Liver (tissue), 9 donors: ENCODE measurements around the gene KCNIP1. TPM values are rescaled to one million over a fixed set of nuclear protein-coding genes. Genes with fewer than 3 reads are reported as not detected.

Source experiments
- DNase-seq: peaks from one replicate; pipeline ENCODE4 v3.0.0-alpha.2; 2017; ENCODE audit warnings: low spot score
- H3K27ac ChIP-seq, 2 donors: one replicate each; pipeline ENCODE4 v1.7.0; 2013; ENCODE audit warnings: inconsistent platforms in 2 of 2, low read length in 2 of 2, control low read depth in 1 of 2, low read depth in 1 of 2, mild to moderate bottlenecking in 1 of 2
- H3K27me3 ChIP-seq, 4 donors: one replicate each; pipeline versions ENCODE4 v1.6.1 to v1.7.0; 2013; ENCODE audit warnings: low read length in 3 of 4, inconsistent platforms in 1 of 4, mild to moderate bottlenecking in 1 of 4, moderate library complexity in 1 of 4; ENCODE audit not compliant: control insufficient read depth in 4 of 4, insufficient read depth in 4 of 4
- H3K36me3 ChIP-seq, 4 donors: one replicate each; pipeline versions ENCODE4 v1.6.1 to v1.7.0; 2013; ENCODE audit warnings: low read length in 3 of 4, mild to moderate bottlenecking in 3 of 4, low read depth in 1 of 4, moderate library complexity in 1 of 4; ENCODE audit not compliant: control insufficient read depth in 4 of 4, insufficient read depth in 3 of 4
- H3K4me1 ChIP-seq, 4 donors: one replicate each; pipeline versions ENCODE4 v1.6.1 to v1.7.0; 2013; ENCODE audit warnings: low read length in 3 of 4, mild to moderate bottlenecking in 3 of 4, moderate library complexity in 1 of 4; ENCODE audit not compliant: control insufficient read depth in 4 of 4, insufficient read depth in 4 of 4
- H3K4me3 ChIP-seq, 3 donors: one replicate each; pipeline versions ENCODE4 v1.6.1 to v1.7.0; 2013; ENCODE audit warnings: low read length in 3 of 3, control low read depth in 1 of 3, low read depth in 1 of 3, mild to moderate bottlenecking in 1 of 3
- H3K9ac ChIP-seq, 2 donors: one replicate each; pipeline ENCODE4 v1.7.0; 2013; ENCODE audit warnings: low read length in 2 of 2, mild to moderate bottlenecking in 2 of 2, moderate library complexity in 2 of 2, control low read depth in 1 of 2, low read depth in 1 of 2
- H3K9me3 ChIP-seq, 4 donors: one replicate each; pipeline versions ENCODE4 v1.6.1 to v1.7.0; 2013; ENCODE audit warnings: low read length in 3 of 4; ENCODE audit not compliant: control insufficient read depth in 4 of 4
- ATF3 ChIP-seq: IDR thresholded peaks from 2 replicates; pipeline ENCODE4 v1.6.1; 2016; ENCODE audit warnings: antibody characterized with exemption
- CTCF ChIP-seq: fragments of 150-350 bp; IDR thresholded peaks from 2 replicates; pipeline ENCODE4 v1.5.1; 2017; ENCODE audit warnings: improper control_type of control experiment, low read depth, low read length; ENCODE audit not compliant: missing input control
- EGR1 ChIP-seq, 2 donors: IDR thresholded peaks; 2 replicates each; pipeline ENCODE4 v1.6.1; 2016 to 2018; ENCODE audit warnings: antibody characterized with exemption in 2 of 2, low read depth in 2 of 2
- FOXA1 ChIP-seq: IDR thresholded peaks from 2 replicates; pipeline ENCODE4 v1.6.1; 2016; ENCODE audit warnings: antibody characterized with exemption
- FOXA2 ChIP-seq: IDR thresholded peaks from 2 replicates; pipeline ENCODE4 v1.6.1; 2016; ENCODE audit warnings: antibody characterized with exemption
- GABPA ChIP-seq, 2 donors: IDR thresholded peaks in 1 of 2; conservative IDR thresholded peaks in 1 of 2; 2 replicates each; pipeline ENCODE4 v1.6.1; 2016; ENCODE audit warnings: antibody characterized with exemption in 2 of 2, mild to moderate bottlenecking in 1 of 2, moderate library complexity in 1 of 2
- HNF4A ChIP-seq, 2 donors: conservative IDR thresholded peaks; 2 replicates each; pipeline ENCODE4 v1.6.1; 2016; ENCODE audit warnings: antibody characterized with exemption in 2 of 2, mild to moderate bottlenecking in 2 of 2
- HNF4G ChIP-seq: IDR thresholded peaks from 2 replicates; pipeline ENCODE4 v1.6.1; 2016; ENCODE audit warnings: antibody characterized with exemption
- JUND ChIP-seq, 2 donors: IDR thresholded peaks; 2 replicates each; pipeline ENCODE4 v1.6.1; 2016; ENCODE audit warnings: antibody characterized with exemption in 2 of 2
- MAX ChIP-seq: IDR thresholded peaks from 2 replicates; pipeline ENCODE4 v1.6.1; 2016; ENCODE audit warnings: antibody characterized with exemption
- NR2F2 ChIP-seq: IDR thresholded peaks from 2 replicates; pipeline ENCODE4 v1.6.1; 2016; ENCODE audit warnings: antibody characterized with exemption
- RAD21 ChIP-seq, 2 donors: IDR thresholded peaks; 2 replicates each; pipeline ENCODE4 v1.6.1; 2016; ENCODE audit warnings: antibody characterized with exemption in 2 of 2, mild to moderate bottlenecking in 2 of 2
- RXRA ChIP-seq, 2 donors: IDR thresholded peaks; 2 replicates each; pipeline ENCODE4 v1.6.1; 2017 to 2018; ENCODE audit warnings: antibody characterized with exemption in 2 of 2, mild to moderate bottlenecking in 1 of 2
- SP1 ChIP-seq: IDR thresholded peaks from 2 replicates; pipeline ENCODE4 v1.6.1; 2018; ENCODE audit warnings: antibody characterized with exemption, mild to moderate bottlenecking
- TAF1 ChIP-seq: conservative IDR thresholded peaks from 2 replicates; pipeline ENCODE4 v1.6.1; 2016; ENCODE audit warnings: antibody characterized with exemption, mild to moderate bottlenecking
- YY1 ChIP-seq: IDR thresholded peaks from 2 replicates; pipeline ENCODE4 v1.6.1; 2016; ENCODE audit warnings: antibody characterized with exemption, mild to moderate bottlenecking
- WGBS: extraction: QIAGEN DNeasy Blood & Tissue Kit; methylation state at CpG from one replicate; pipeline ENCODE4 v1.1.7; 2013; 5-methylcytosine and 5-hydroxymethylcytosine counted together
- polyA plus RNA-seq, 2 donors: library from polyadenylated mRNA; stranded (reverse) in 1 of 2; unstranded in 1 of 2; fragments of 200-250 nt in 1 of 2; fragments of >200 nt in 1 of 2; fragmentation: Nextera tagmentation in 1 of 2; extraction: Ambion mirVana in 1 of 2; gene quantifications; one replicate each; pipeline versions ENCODE4 v1.2.1 to v1.2.3, GENCODE V29; 2013 to 2015
- total RNA-seq, 2 donors: library from RNA; depleted of rRNA; stranded (reverse); fragments of >200 nt; gene quantifications; one replicate each; pipeline ENCODE4 v1.2.3, GENCODE V29; 2014
- TF ChIP-seq, protein P1 (sequence below): IDR thresholded peaks from 2 replicates; pipeline ENCODE4 v1.6.1; 2016; ENCODE audit warnings: antibody characterized with exemption, mild to moderate bottlenecking
- TF ChIP-seq, protein P2 (sequence below): IDR thresholded peaks from 2 replicates; pipeline ENCODE4 v1.6.1; 2016; ENCODE audit warnings: antibody characterized with exemption
- donor health status: healthy.
- donor health status: healthy.
- donor health status: healthy.
- donor health status: healthy.
- donor health status: healthy.

Gene KCNIP1
- total and polyA plus RNA-seq, 4 donors = 0.08 to 0.23 TPM; not detected in 2

DNA sequence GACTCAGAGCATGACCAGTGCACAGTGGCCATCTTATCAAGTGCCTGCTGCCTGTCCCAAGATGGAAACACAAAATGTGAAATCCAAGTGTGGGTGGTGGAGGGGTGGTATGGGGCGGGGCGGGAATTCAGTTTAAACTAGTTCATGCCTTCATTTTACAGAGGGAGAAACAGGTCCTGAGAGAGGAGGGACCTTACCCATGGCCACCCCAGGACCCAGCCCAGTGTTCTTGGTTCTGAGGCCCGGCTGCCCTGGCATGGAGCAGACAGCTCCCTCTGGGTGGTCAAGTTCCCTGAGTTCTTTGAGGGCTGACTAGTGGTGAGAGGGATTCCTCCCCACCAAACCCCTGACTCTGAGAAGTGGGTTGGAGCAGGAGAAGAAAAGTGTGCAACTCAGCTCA is 20.8 kb downstream of the KCNIP1 start (continued):
- TF ChIP-seq, protein P1, sequence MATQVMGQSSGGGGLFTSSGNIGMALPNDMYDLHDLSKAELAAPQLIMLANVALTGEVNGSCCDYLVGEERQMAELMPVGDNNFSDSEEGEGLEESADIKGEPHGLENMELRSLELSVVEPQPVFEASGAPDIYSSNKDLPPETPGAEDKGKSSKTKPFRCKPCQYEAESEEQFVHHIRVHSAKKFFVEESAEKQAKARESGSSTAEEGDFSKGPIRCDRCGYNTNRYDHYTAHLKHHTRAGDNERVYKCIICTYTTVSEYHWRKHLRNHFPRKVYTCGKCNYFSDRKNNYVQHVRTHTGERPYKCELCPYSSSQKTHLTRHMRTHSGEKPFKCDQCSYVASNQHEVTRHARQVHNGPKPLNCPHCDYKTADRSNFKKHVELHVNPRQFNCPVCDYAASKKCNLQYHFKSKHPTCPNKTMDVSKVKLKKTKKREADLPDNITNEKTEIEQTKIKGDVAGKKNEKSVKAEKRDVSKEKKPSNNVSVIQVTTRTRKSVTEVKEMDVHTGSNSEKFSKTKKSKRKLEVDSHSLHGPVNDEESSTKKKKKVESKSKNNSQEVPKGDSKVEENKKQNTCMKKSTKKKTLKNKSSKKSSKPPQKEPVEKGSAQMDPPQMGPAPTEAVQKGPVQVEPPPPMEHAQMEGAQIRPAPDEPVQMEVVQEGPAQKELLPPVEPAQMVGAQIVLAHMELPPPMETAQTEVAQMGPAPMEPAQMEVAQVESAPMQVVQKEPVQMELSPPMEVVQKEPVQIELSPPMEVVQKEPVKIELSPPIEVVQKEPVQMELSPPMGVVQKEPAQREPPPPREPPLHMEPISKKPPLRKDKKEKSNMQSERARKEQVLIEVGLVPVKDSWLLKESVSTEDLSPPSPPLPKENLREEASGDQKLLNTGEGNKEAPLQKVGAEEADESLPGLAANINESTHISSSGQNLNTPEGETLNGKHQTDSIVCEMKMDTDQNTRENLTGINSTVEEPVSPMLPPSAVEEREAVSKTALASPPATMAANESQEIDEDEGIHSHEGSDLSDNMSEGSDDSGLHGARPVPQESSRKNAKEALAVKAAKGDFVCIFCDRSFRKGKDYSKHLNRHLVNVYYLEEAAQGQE = no peak
- no peak for TF ChIP-seq NR2F2
- no peak for TF ChIP-seq HNF4A (conservative IDR thresholded peaks at IDR 0.05)

DNA sequence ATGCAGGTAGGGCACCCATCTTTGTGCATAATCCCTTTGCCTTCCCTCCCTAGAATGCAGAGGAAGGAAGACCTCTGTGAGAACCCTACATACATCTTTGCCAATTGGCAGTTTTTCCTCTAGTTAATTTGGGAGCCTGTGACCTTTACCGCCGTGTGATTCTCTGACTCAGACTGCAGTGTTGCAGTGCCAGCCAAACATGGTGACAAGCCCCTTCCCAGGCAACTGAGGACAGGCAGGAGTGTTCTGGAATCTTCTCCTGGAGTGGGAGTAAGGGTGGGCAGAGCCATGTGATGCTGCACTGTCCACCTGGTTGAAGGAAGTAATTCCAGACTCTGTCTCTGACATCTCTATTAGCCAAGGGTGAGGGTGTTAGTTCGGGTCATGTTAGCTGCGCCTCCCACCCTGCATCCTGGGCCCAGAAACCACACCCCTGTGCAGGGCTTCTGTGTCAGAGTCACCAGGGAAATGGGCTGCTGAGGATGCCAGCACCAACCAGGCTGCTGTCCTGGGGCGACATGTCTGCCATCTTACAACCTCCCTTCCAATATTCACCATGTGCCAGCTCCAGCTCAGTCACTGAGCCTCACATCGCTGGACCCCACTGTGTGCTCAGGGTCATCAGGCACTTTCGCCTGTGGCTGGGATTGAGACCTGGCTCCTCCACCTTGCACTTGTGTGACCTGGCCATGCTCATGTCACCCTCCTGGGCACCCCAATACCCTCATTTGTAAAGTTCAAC is 21.8 kb downstream of the KCNIP1 start:
- Histone ChIP-seq H3K36me3 (no peaks in the 10 kb centered on the region), H3K9ac (no peak overlapping the region), H3K27me3 (no peaks in the 10 kb centered on the region), H3K27ac (no peak overlapping the region), H3K9me3 (peaks cover 0 to 4% (median 0%) of the 10 kb centered on the region in 4 donors), H3K4me3 (no peak overlapping the region), H3K4me1 (no peaks in the 10 kb centered on the region)
- TF ChIP-seq CTCF (no peak), RXRA (IDR thresholded peaks at IDR 0.05) (no peak), TAF1 (no peak), RAD21 (IDR thresholded peaks at IDR 0.05) (no peak), HNF4G (no peak), EGR1 (IDR thresholded peaks at IDR 0.05; ENCODE audit: low read depth in 2 of 2) (no peak), HNF4A (conservative IDR thresholded peaks at IDR 0.05) (no peak), GABPA (IDR thresholded peaks at IDR 0.05 in 1 of 2, conservative IDR thresholded peaks at IDR 0.05 in 1 of 2) (no peak), SP1 (no peak), MAX (no peak), FOXA2 (no peak), ATF3 (no peak), FOXA1 (no peak), NR2F2 (no peak), YY1 (no peak), JUND (IDR thresholded peaks at IDR 0.05) (no peak)
- TF ChIP-seq, protein P1 = no peak
- TF ChIP-seq, protein P2, sequence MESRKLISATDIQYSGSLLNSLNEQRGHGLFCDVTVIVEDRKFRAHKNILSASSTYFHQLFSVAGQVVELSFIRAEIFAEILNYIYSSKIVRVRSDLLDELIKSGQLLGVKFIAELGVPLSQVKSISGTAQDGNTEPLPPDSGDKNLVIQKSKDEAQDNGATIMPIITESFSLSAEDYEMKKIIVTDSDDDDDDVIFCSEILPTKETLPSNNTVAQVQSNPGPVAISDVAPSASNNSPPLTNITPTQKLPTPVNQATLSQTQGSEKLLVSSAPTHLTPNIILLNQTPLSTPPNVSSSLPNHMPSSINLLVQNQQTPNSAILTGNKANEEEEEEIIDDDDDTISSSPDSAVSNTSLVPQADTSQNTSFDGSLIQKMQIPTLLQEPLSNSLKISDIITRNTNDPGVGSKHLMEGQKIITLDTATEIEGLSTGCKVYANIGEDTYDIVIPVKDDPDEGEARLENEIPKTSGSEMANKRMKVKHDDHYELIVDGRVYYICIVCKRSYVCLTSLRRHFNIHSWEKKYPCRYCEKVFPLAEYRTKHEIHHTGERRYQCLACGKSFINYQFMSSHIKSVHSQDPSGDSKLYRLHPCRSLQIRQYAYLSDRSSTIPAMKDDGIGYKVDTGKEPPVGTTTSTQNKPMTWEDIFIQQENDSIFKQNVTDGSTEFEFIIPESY = no peak
- no peak for DNase-seq
- 83% methylated on average over 7 of the region's 7 CpGs for WGBS
